Fibroblast of upper back skin (primary cell): ENCODE results near the gene PRPH2.
"Not testable (repeated sequence)": the region's sequence is repeated elsewhere in the genome, so short reads cannot be mapped to it uniquely, and the experiment has no call there.

Experiments used
- DNase-seq: peaks from one replicate; pipeline ENCODE4 v3.0.0-alpha.2; 2013

PRPH2 gene

GRCh38 chr6:42740725-42741124 is 18.3 kb upstream of the PRPH2 start:
- peak; percentile 17 for DNase-seq

- no peak for DNase-seq
Observed at GRCh38 chr6:42735976-42736375, 13.6 kb upstream of the PRPH2 start.

- not testable (repeated sequence) for DNase-seq
Observed at GRCh38 chr6:42733867-42734481, 11.6 kb upstream of the PRPH2 start.

- no peak for DNase-seq
Observed at GRCh38 chr6:42729731-42730130, 7.3 kb upstream of the PRPH2 start.

GRCh38 chr6:42727627-42728026 is 5.2 kb upstream of the PRPH2 start:
- no peak for DNase-seq

GRCh38 chr6:42727087-42727611 is 4.8 kb upstream of the PRPH2 start:
- no peak for DNase-seq

- peak; percentile 90 for DNase-seq
Observed at GRCh38 chr6:42726485-42727086, 4.2 kb upstream of the PRPH2 start.

GRCh38 chr6:42726026-42726425 is 3.6 kb upstream of the PRPH2 start:
- no peak for DNase-seq

- no peak for DNase-seq
Observed at GRCh38 chr6:42724825-42725224, 2.4 kb upstream of the PRPH2 start.

GRCh38 chr6:42720739-42721138 is 1.7 kb downstream of the PRPH2 start:
- DNase-seq: peak; percentile 29

GRCh38 chr6:42715871-42716270 is 6.5 kb downstream of the PRPH2 start:
- no peak for DNase-seq

GRCh38 chr6:42714098-42714761 is 8.2 kb downstream of the PRPH2 start:
- DNase-seq: peak; percentile 62

- DNase-seq: no peak
Observed at GRCh38 chr6:42711930-42712329, 10.5 kb downstream of the PRPH2 start.

- no peak for DNase-seq
Observed at GRCh38 chr6:42710316-42710715, 12.1 kb downstream of the PRPH2 start.

- DNase-seq: no peak
Observed at GRCh38 chr6:42709871-42710270, 12.5 kb downstream of the PRPH2 start.

GRCh38 chr6:42708096-42708495 is 14.3 kb downstream of the PRPH2 start:
- DNase-seq: no peak

GRCh38 chr6:42707595-42707994 is 14.8 kb downstream of the PRPH2 start:
- DNase-seq: no peak

GRCh38 chr6:42704937-42705374 is 17.4 kb downstream of the PRPH2 start:
- no peak for DNase-seq

GRCh38 chr6:42704251-42704936 is 18.0 kb downstream of the PRPH2 start:
- peak; percentile 74 for DNase-seq

GRCh38 chr6:42702786-42703185 is 19.6 kb downstream of the PRPH2 start:
- not testable (repeated sequence) for DNase-seq

GRCh38 chr6:42702200-42702599 is 20.2 kb downstream of the PRPH2 start:
- peak; percentile 75 for DNase-seq

- DNase-seq: no peak
Observed at GRCh38 chr6:42698217-42698616, 24.2 kb downstream of the PRPH2 start.

- DNase-seq: no peak
Observed at GRCh38 chr6:42697268-42697655, 25.1 kb downstream of the PRPH2 start.
